HG03066 (cell line): ENCODE measurements around the gene ZMYM2.
"Not testable (repeated sequence)": the region's sequence is repeated elsewhere in the genome, so short reads cannot be mapped to it uniquely, and the experiment has no call there.

Experiments
- ATAC-seq: cut with Tn5 transposase; IDR thresholded peaks from one replicate; pipeline ENCODE4 v1.9.1; 2021; ENCODE audit warnings: low read depth; ENCODE audit not compliant: unreplicated experiment

ZMYM2 gene

GRCh38 chr13:19958155-19959111 is at the start of gene ZMYM2:
ZMYM2 (plus strand) TSS chr13:19958727; CDS start chr13:19993073, 34,346 bp downstream.
- ATAC-seq = peak; percentile 72

- ATAC-seq = no peak
These were observed 48.0 kb upstream of the ZMYM2 start for GRCh38 chr13:19910336-19911072.

GRCh38 chr13:19927117-19927748 is 31.3 kb upstream of the ZMYM2 start:
- no peak for ATAC-seq

- ATAC-seq = no peak
These were observed 18.4 kb upstream of the ZMYM2 start for GRCh38 chr13:19940106-19940505.

- ATAC-seq = no peak
These were observed 8.2 kb upstream of the ZMYM2 start for GRCh38 chr13:19950374-19950773.

GRCh38 chr13:19952850-19953249 is 5.7 kb upstream of the ZMYM2 start:
- no peak for ATAC-seq

- no peak for ATAC-seq
These were observed 2.5 kb upstream of the ZMYM2 start for GRCh38 chr13:19955873-19956559.

GRCh38 chr13:19957320-19958154 is 990 bp upstream of the ZMYM2 start:
- ATAC-seq = peak; percentile 18

GRCh38 chr13:19959141-19959830 is 759 bp downstream of the ZMYM2 start:
- peak; percentile 22 for ATAC-seq

GRCh38 chr13:19959831-19960652 is 1.5 kb downstream of the ZMYM2 start:
- ATAC-seq = peak; percentile 25

GRCh38 chr13:19960653-19960976 is 2.1 kb downstream of the ZMYM2 start:
- ATAC-seq = no peak

- no peak for ATAC-seq
These were observed 3.0 kb downstream of the ZMYM2 start for GRCh38 chr13:19961489-19961888.

GRCh38 chr13:19961924-19962323 is 3.4 kb downstream of the ZMYM2 start:
- ATAC-seq = no peak

GRCh38 chr13:19962894-19963293 is 4.4 kb downstream of the ZMYM2 start:
- ATAC-seq = no peak

GRCh38 chr13:19967621-19968020 is 9.1 kb downstream of the ZMYM2 start:
- ATAC-seq = no peak

- ATAC-seq = not testable (repeated sequence)
These were observed 16.0 kb downstream of the ZMYM2 start for GRCh38 chr13:19974498-19975009.

- ATAC-seq = no peak
These were observed 20.4 kb downstream of the ZMYM2 start for GRCh38 chr13:19978831-19979437.
